Measurements from ENCODE around the gene STAC3. TPM values are rescaled to one million over a fixed set of nuclear protein-coding genes. Genes with fewer than 3 reads are reported as not detected.

STAC3 gene
- total RNA-seq, 4 donors from 2014 or later, result 0.42 to 1.7 (median 1.2) TPM

- no peak for DNase-seq (ENCODE audit: extremely low spot score)
- intact Hi-C loops (cut with DNase I), result no loop called here
- H3K4me3 ChIP-seq, result no peak overlapping the region
- TF ChIP-seq CTCF (IDR thresholded peaks at IDR 0.05) (no peak), POLR2AphosphoS5 (IDR thresholded peaks at IDR 0.05) (no peak), POLR2A (IDR thresholded peaks at IDR 0.05; ENCODE audit: low read depth) (no peak), EP300 (IDR thresholded peaks at IDR 0.05) (no peak)
- no peak overlapping the region for H3K27ac ChIP-seq (replicated peaks in 1 of 4)
- H3K4me1 ChIP-seq, result peaks cover 18 to 42% (median 39%) of the 10 kb centered on the region in 4 donors
- H3K36me3 ChIP-seq, result no peaks in the 10 kb centered on the region
- no peaks in the 10 kb centered on the region for H3K9me3 ChIP-seq
- 63% methylated on average over 1 of the region's 1 CpG for WGBS
- peaks cover 3 to 99% (median 85%) of the 10 kb centered on the region in 4 donors for H3K27me3 ChIP-seq
These were observed 30.2 kb downstream of the STAC3 start for GRCh38 chr12:57220770-57221168.

GRCh38 chr12:57219993-57220754 is 30.8 kb downstream of the STAC3 start:
- DNase-seq (ENCODE audit: extremely low spot score), result no peak
- TF ChIP-seq CTCF (IDR thresholded peaks at IDR 0.05), result no peak
- no peak for TF ChIP-seq EP300 (IDR thresholded peaks at IDR 0.05)
- no peak for TF ChIP-seq POLR2AphosphoS5 (IDR thresholded peaks at IDR 0.05)
- TF ChIP-seq POLR2A (IDR thresholded peaks at IDR 0.05; ENCODE audit: low read depth), result no peak
- Histone ChIP-seq H3K4me3 (no peak overlapping the region), H3K27ac (replicated peaks in 1 of 4) (no peak overlapping the region), H3K36me3 (no peaks in the 10 kb centered on the region), H3K9me3 (no peaks in the 10 kb centered on the region), H3K27me3 (peaks cover 5 to 99% (median 85%) of the 10 kb centered on the region in 4 donors), H3K4me1 (peaks cover 19 to 42% (median 40%) of the 10 kb centered on the region in 4 donors)
- 15% methylated on average over 22 of the region's 38 CpGs for WGBS
- intact Hi-C loops (cut with DNase I), result no loop called here

GRCh38 chr12:57219205-57219992 is 31.6 kb downstream of the STAC3 start:
- 68% methylated on average over 12 of the region's 14 CpGs for WGBS
- Histone ChIP-seq H3K36me3 (no peaks in the 10 kb centered on the region), H3K4me1 (peaks cover 24 to 43% (median 41%) of the 10 kb centered on the region in 4 donors), H3K27ac (replicated peaks in 1 of 4) (no peak overlapping the region), H3K27me3 (peaks cover 5 to 99% (median 85%) of the 10 kb centered on the region in 4 donors), H3K4me3 (no peak overlapping the region), H3K9me3 (no peaks in the 10 kb centered on the region)
- intact Hi-C loops (cut with DNase I), result no loop called here
- no peak for TF ChIP-seq POLR2AphosphoS5 (IDR thresholded peaks at IDR 0.05)
- no peak for TF ChIP-seq POLR2A (IDR thresholded peaks at IDR 0.05; ENCODE audit: low read depth)
- TF ChIP-seq EP300 (IDR thresholded peaks at IDR 0.05), result no peak
- TF ChIP-seq CTCF (IDR thresholded peaks at IDR 0.05), result no peak
- DNase-seq (ENCODE audit: extremely low spot score), result no peak

GRCh38 chr12:57218030-57218853 is 32.7 kb downstream of the STAC3 start:
- Histone ChIP-seq H3K9me3 (no peaks in the 10 kb centered on the region), H3K4me1 (peaks cover 34 to 55% (median 52%) of the 10 kb centered on the region in 4 donors), H3K27ac (replicated peaks in 1 of 4) (no peak overlapping the region), H3K36me3 (no peaks in the 10 kb centered on the region), H3K4me3 (no peak overlapping the region), H3K27me3 (peaks cover 5 to 96% (median 75%) of the 10 kb centered on the region in 4 donors)
- TF ChIP-seq POLR2AphosphoS5 (IDR thresholded peaks at IDR 0.05) (no peak), POLR2A (IDR thresholded peaks at IDR 0.05; ENCODE audit: low read depth) (no peak), EP300 (IDR thresholded peaks at IDR 0.05) (no peak), CTCF (IDR thresholded peaks at IDR 0.05) (no peak)
- intact Hi-C loops (cut with DNase I), result no loop called here
- DNase-seq (ENCODE audit: extremely low spot score), result no peak
- WGBS, result 71% methylated on average over 5 of the region's 5 CpGs
